HCT116 (cell line): Measurements from ENCODE around the gene CHD1. TPM values are rescaled to one million over a fixed set of nuclear protein-coding genes. Genes with fewer than 3 reads are reported as not detected.

Experiments used
- ATAC-seq: fragments of 200-7000 bp; cut with Tn5 transposase; 2 replicates; pipeline ENCODE4 v1.9.1; 2020; ENCODE audit warnings: mild to moderate bottlenecking, moderate library complexity
- BruUV-seq: library from RNA; stranded (reverse); fragments of 400-500 nt; replicated peaks from 2 replicates; lab custom pipeline; 2021; lab: Mats Ljungman, UMichigan
- CTCF ChIA-PET: fragments of 300-600 bp; sonication (Branson Sonifier 250); formaldehyde crosslinking; loops from one replicate; lab custom pipeline; 2021; ENCODE audit warnings: antibody characterized with exemption; lab: Charles Lee
- POLR2A ChIA-PET: fragments of 300-600, 350-600 bp; sonication (Branson Sonifier 250); formaldehyde crosslinking; loops from one replicate; lab custom pipeline; 2021; ENCODE audit warnings: antibody characterized with exemption; lab: Charles Lee
- RAD21 ChIA-PET, 2 experiments: fragments of 300-600 bp; sonication (Branson Sonifier 250); formaldehyde crosslinking; loops; one replicate each; lab custom pipeline; 2023; ENCODE audit warnings: low total read pairs in 2 of 2; ENCODE audit not compliant: uncharacterized antibody in 2 of 2, unreplicated experiment in 2 of 2, low non-redundant PET in 1 of 2; lab: Charles Lee
- DNase-seq: peaks from one replicate; pipeline ENCODE4 v3.0.0-alpha.2; 2010; ENCODE audit warnings: low read depth, low spot score
- H2AFZ ChIP-seq: fragments of 200-600 bp; shearing (Covaris generic), sonication (generic); 2 replicates; pipeline ENCODE4 v1.6.1; 2017; ENCODE audit warnings: low read depth, mixed run types, mixed read lengths, antibody characterized with exemption, low read length; ENCODE audit not compliant: poor library complexity, severe bottlenecking
- H3K27ac ChIP-seq: 2 replicates; pipeline ENCODE4 v1.5.1; 2012; ENCODE audit warnings: low read depth, low read length
- H3K27me3 ChIP-seq: fragments of 200-600 bp; sonication (generic); 2 replicates; pipeline ENCODE4 v1.6.1; 2016; ENCODE audit warnings: mixed run types, low read length, mixed read lengths; ENCODE audit not compliant: insufficient read depth
- H3K36me3 ChIP-seq, 2 experiments: fragments of 200-500 bp in 1 of 2; fragments of 200-600 bp in 1 of 2; sonication (Bioruptor generic) in 1 of 2; sonication (generic) in 1 of 2; 2 replicates each; pipeline versions ENCODE4 v1.5.1 to v1.6.1; 2014 to 2016; ENCODE audit warnings: low read length in 2 of 2, inconsistent platforms in 1 of 2, mixed read lengths in 1 of 2, mixed run types in 1 of 2; ENCODE audit not compliant: insufficient read depth in 2 of 2, control insufficient read depth in 1 of 2
- H3K4me1 ChIP-seq, 2 experiments: fragments of 200-600 bp in 1 of 2; sonication (generic) in 1 of 2; 2 replicates each; pipeline versions ENCODE4 v1.5.1 to v1.6.1; 2012 to 2017; ENCODE audit warnings: low read length in 2 of 2, inconsistent platforms in 1 of 2, mild to moderate bottlenecking in 1 of 2, mixed read lengths in 1 of 2, mixed run types in 1 of 2, moderate library complexity in 1 of 2; ENCODE audit not compliant: insufficient read depth in 2 of 2, control insufficient read depth in 1 of 2
- H3K4me2 ChIP-seq: fragments of 200-600 bp; sonication (generic); 2 replicates; pipeline ENCODE4 v1.6.1; 2017; ENCODE audit warnings: mixed run types, low read length, mixed read lengths
- H3K4me3 ChIP-seq, 2 experiments: fragments of 200-600 bp in 1 of 2; sonication (generic) in 1 of 2; replicated peaks in 1 of 2; 2 replicates each; pipeline ENCODE4 v1.5.1; 2011 to 2016; ENCODE audit warnings: low read length in 2 of 2, control low read depth in 1 of 2, low read depth in 1 of 2, mild to moderate bottlenecking in 1 of 2, mixed read lengths in 1 of 2, mixed run types in 1 of 2
- H3K79me2 ChIP-seq: fragments of 200-600 bp; sonication (generic); 2 replicates; pipeline ENCODE4 v1.6.1; 2017; ENCODE audit warnings: mild to moderate bottlenecking, mixed run types, low read length, moderate library complexity, mixed read lengths; ENCODE audit not compliant: insufficient read depth
- H3K9ac ChIP-seq: fragments of 200-600 bp; sonication (generic); 2 replicates; pipeline ENCODE4 v1.6.1; 2016; ENCODE audit warnings: low read length, mixed read lengths
- H3K9me2 ChIP-seq: fragments of 200-600 bp; sonication (generic), shearing (Covaris generic); 2 replicates; pipeline ENCODE4 v1.6.1; 2017; ENCODE audit warnings: mixed run types, mild to moderate bottlenecking, moderate library complexity; ENCODE audit not compliant: insufficient read depth
- H3K9me3 ChIP-seq, 2 experiments: fragments of 200-500 bp in 1 of 2; fragments of 200-600 bp in 1 of 2; sonication (Bioruptor generic) in 1 of 2; sonication (generic) in 1 of 2; 2 replicates each; pipeline ENCODE4 v1.6.1; 2014 to 2017; ENCODE audit warnings: low read length in 2 of 2, mixed read lengths in 2 of 2, inconsistent platforms in 1 of 2, low read depth in 1 of 2, mild to moderate bottlenecking in 1 of 2, mixed run types in 1 of 2, moderate library complexity in 1 of 2; ENCODE audit not compliant: control insufficient read depth in 1 of 2, insufficient read depth in 1 of 2
- H4K20me1 ChIP-seq: fragments of 200-600 bp; sonication (generic), shearing (Covaris generic); 2 replicates; pipeline ENCODE4 v1.6.1; 2017; ENCODE audit warnings: mixed run types, mild to moderate bottlenecking, moderate library complexity; ENCODE audit not compliant: insufficient read depth
- EGR1 ChIP-seq: IDR thresholded peaks from 2 replicates; pipeline ENCODE4 v1.6.1; 2012; ENCODE audit warnings: low read depth
- ELF1 ChIP-seq: IDR thresholded peaks from 2 replicates; pipeline ENCODE4 v1.6.1; 2012; ENCODE audit warnings: low read depth, borderline replicate concordance
- EZH2 ChIP-seq: fragments of 200-600 bp; sonication (generic); IDR thresholded peaks from 2 replicates; pipeline ENCODE4 v1.6.1; 2017; ENCODE audit warnings: antibody characterized with exemption, mixed run types
- EZH2phosphoT487 ChIP-seq: fragments of 200-600 bp; IDR thresholded peaks from 2 replicates; pipeline ENCODE4 v1.6.1; 2018; ENCODE audit warnings: antibody characterized with exemption, borderline replicate concordance
- SIN3A ChIP-seq: IDR thresholded peaks from 2 replicates; pipeline ENCODE4 v1.6.1; 2012; ENCODE audit warnings: low read depth
- SP1 ChIP-seq: IDR thresholded peaks from 2 replicates; pipeline ENCODE4 v1.6.1; 2012; ENCODE audit warnings: low read depth
- TCF7L2 ChIP-seq: IDR thresholded peaks from 2 replicates; pipeline ENCODE4 v1.7.0; 2011; ENCODE audit warnings: borderline replicate concordance, inconsistent platforms; ENCODE audit not compliant: insufficient read depth, insufficient read length; ENCODE audit errors: extremely low read depth
- ZNF274 ChIP-seq: fragments of 200-500 bp; sonication (Bioruptor generic); IDR thresholded peaks from 2 replicates; pipeline ENCODE4 v1.6.1; 2014; ENCODE audit warnings: mild to moderate bottlenecking, low read depth, low read length, inconsistent platforms
- intact Hi-C: fragments of 100-400 bp; cut with micrococcal nuclease; formaldehyde crosslinking; loops from 2 replicates; pipeline ENCODE4 v1.10.0; 2022
- total RNA-seq: library from RNA; stranded (reverse); gene quantifications from one replicate; pipeline ENCODE4 v1.2.1, GENCODE V29; 2021; ENCODE audit not compliant: unreplicated experiment
- TF ChIP-seq, protein P1 (sequence below): IDR thresholded peaks from 2 replicates; pipeline ENCODE4 v1.6.1; 2012
- TF ChIP-seq, protein P2 (sequence below): IDR thresholded peaks from 2 replicates; pipeline ENCODE4 v1.6.1; 2011; ENCODE audit warnings: mild to moderate bottlenecking, low read length, moderate library complexity; ENCODE audit not compliant: insufficient replicate concordance; ENCODE audit errors: extremely low read depth

The CHD1 gene
- total RNA-seq, 1 experiment from 2014 or later: 43.9 TPM

DNA sequence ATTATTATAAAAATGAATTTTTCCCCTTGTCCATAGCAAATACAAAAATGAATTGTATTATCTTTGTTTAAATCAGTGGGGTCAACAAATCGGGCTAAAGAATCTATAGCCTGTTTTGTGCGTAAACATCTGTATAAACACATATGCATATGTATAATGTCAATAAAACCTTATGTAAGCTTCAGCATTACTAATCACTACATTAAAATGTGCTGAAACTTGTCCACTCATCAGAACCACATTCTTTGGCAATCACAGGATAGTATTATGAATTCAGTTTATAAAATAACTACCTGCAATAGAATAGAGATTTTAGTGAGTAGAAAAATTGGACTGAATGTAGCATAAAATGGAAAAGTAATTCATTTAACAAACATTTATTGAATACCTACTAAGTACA, 124.7 kb downstream of the CHD1 start:
- ChIA-PET RAD21 (no interaction called here), POLR2A (no interaction called here), CTCF (no interaction called here)
- intact Hi-C loops: no loop called here
- Histone ChIP-seq H3K27me3 (no peaks in the 10 kb centered on the region), H3K4me3 (no peak overlapping the region), H3K4me1 (no peaks in the 10 kb centered on the region), H3K36me3 (no peaks in the 10 kb centered on the region), H3K27ac (no peak overlapping the region), H4K20me1 (no peaks in the 10 kb centered on the region), H3K9me3 (peaks cover 3 to 9% of the 10 kb centered on the region in 2 experiments; a peak in 2 of 4 replicates), H3K79me2 (no peaks in the 10 kb centered on the region), H3K4me2 (no peak overlapping the region), H2AFZ (no peak overlapping the region), H3K9me2 (no peaks in the 10 kb centered on the region), H3K9ac (no peak overlapping the region)
- no TSS peak for BruUV-seq
- ATAC-seq (no peak), DNase-seq (no peak)
- TF ChIP-seq ZNF274 (no peak), EZH2 (no peak), ELF1 (no peak), TCF7L2 (no peak), EZH2phosphoT487 (no peak), SIN3A (no peak), EGR1 (no peak), SP1 (no peak)
- TF ChIP-seq, protein P1, sequence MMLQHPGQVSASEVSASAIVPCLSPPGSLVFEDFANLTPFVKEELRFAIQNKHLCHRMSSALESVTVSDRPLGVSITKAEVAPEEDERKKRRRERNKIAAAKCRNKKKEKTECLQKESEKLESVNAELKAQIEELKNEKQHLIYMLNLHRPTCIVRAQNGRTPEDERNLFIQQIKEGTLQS: no peak
- TF ChIP-seq, protein P2, sequence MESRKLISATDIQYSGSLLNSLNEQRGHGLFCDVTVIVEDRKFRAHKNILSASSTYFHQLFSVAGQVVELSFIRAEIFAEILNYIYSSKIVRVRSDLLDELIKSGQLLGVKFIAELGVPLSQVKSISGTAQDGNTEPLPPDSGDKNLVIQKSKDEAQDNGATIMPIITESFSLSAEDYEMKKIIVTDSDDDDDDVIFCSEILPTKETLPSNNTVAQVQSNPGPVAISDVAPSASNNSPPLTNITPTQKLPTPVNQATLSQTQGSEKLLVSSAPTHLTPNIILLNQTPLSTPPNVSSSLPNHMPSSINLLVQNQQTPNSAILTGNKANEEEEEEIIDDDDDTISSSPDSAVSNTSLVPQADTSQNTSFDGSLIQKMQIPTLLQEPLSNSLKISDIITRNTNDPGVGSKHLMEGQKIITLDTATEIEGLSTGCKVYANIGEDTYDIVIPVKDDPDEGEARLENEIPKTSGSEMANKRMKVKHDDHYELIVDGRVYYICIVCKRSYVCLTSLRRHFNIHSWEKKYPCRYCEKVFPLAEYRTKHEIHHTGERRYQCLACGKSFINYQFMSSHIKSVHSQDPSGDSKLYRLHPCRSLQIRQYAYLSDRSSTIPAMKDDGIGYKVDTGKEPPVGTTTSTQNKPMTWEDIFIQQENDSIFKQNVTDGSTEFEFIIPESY: no peak

Other genes starting within 250 kb of the CHD1 start
- gene RGMB, start 155.3 kb downstream of the CHD1 start, total RNA-seq: 18.3 TPM